Measurements from ENCODE around the gene SEMA3G.

Gene SEMA3G

DNA sequence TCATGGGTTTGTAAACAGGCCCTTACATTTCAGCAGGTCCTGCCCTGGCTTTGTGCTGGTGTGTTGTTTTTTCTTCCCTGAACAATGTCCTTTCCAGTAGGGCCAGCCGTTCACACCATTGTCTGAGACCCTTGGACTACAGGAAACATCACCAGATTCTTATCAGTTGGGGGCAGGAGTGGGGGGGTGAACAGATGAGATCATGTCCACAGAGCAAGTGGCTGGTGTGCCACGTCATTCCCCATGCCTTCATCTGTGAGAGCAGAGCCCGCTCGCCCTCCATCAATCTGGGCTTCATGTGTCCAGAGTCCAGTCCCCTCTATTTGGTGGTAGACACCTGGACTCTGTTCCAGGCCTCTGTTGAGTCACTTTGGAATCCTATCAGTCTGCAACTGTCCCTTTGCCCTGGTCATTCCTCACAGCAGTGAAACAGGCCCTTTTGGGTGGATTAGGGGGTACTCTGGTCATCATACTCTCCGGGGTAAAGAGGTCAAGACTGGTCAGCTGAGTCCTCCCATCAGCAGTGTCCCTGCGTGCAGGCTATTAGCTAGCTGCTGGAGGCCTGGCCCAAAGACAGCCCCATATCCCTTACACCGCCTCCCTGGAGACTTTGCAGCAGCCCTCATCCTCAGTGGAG, 15.0 kb downstream of the SEMA3G start:
- Histone ChIP-seq H3K27me3 (ENCODE audit: control insufficient read depth, insufficient read depth, low read length) (no peaks in the 10 kb centered on the region), H3K27ac (ENCODE audit: low read length) (no peak overlapping the region), H3K36me3 (ENCODE audit: control insufficient read depth, insufficient read depth, low read length) (no peaks in the 10 kb centered on the region), H3K4me1 (ENCODE audit: control insufficient read depth, insufficient read depth, low read length) (no peaks in the 10 kb centered on the region), H3K4me3 (ENCODE audit: low read length) (no peak overlapping the region), H3K9me3 (ENCODE audit: control insufficient read depth, insufficient read depth, low read length) (no peaks in the 10 kb centered on the region)
- WGBS (ENCODE audit: insufficient coverage, insufficient read length) = no CpG with 5 or more reads among the region's 7 CpGs
- DNase-seq (ENCODE audit: low read depth, low spot score) = no peak

DNA sequence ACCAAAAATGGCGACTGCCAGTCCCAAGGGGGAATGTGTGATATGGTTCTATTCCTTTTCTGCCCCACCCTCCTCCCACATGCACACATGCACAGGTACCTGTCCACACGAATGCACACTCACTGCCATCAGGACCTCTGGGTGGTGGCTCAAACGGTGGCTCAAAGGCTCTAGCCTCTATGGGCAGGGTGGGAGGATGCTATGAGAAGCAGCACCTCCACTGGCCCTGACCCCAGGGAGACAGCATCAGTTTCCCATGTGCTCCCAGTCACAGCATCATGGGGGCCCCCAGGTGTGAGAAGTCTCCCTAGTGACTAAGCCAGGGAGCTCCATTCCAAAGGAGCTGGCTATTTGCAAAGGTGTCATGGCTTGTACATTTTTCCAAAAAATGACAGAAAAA, 15.9 kb downstream of the SEMA3G start:
- Histone ChIP-seq H3K27me3 (ENCODE audit: control insufficient read depth, insufficient read depth, low read length) (no peaks in the 10 kb centered on the region), H3K27ac (ENCODE audit: low read length) (no peak overlapping the region), H3K9me3 (ENCODE audit: control insufficient read depth, insufficient read depth, low read length) (no peaks in the 10 kb centered on the region), H3K36me3 (ENCODE audit: control insufficient read depth, insufficient read depth, low read length) (no peaks in the 10 kb centered on the region), H3K4me1 (ENCODE audit: control insufficient read depth, insufficient read depth, low read length) (no peaks in the 10 kb centered on the region), H3K4me3 (ENCODE audit: low read length) (no peak overlapping the region)
- WGBS (ENCODE audit: insufficient coverage, insufficient read length) = no CpG with 5 or more reads among the region's 3 CpGs
- no peak for DNase-seq (ENCODE audit: low read depth, low spot score)

DNA sequence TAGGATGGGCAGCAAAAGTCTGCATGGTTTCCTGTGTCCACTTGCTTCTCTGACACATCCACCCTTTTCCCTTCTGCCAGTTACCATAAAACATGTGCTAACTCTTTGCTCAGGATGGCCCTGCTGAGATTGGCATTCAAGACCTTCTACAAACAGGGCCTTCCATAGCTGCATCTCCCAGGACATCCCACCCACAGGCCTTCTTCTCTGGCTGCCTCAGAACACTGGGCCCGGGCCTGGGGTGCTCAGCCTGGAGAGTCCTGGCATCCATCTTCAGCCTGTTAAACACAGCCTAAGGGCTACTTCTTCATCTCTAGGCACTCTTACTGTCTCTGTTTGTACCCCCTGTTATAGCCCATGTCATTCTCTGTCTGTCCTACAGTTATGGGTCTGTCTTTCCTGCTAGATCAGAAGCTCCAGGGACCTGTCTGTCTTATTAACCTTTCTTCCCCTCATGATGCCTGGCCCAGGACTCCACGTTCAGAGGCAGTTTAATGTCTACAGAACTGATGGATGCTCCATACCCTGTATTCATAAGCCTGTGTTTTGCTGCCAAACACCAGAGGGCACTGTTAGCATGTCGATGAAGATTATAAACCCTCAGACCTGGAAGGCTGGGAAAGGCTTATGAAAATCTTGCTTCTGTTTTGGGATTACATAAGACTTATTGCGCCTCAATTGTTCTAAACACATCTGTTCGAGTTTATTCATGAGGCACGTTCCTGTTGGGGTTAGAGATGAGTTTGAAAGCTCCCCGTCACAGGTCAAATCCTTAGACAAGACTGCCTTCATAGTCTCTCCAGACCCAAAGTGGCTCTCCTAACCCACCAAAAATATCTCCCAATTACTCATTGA, 16.5 kb downstream of the SEMA3G start:
- H3K9me3 ChIP-seq (ENCODE audit: control insufficient read depth, insufficient read depth, low read length) = no peaks in the 10 kb centered on the region
- WGBS (ENCODE audit: insufficient coverage, insufficient read length) = no CpG with 5 or more reads among the region's 7 CpGs
- no peak overlapping the region for H3K27ac ChIP-seq (ENCODE audit: low read length)
- no peaks in the 10 kb centered on the region for H3K36me3 ChIP-seq (ENCODE audit: control insufficient read depth, insufficient read depth, low read length)
- DNase-seq (ENCODE audit: low read depth, low spot score) = no peak
- no peaks in the 10 kb centered on the region for H3K4me1 ChIP-seq (ENCODE audit: control insufficient read depth, insufficient read depth, low read length)
- no peaks in the 10 kb centered on the region for H3K27me3 ChIP-seq (ENCODE audit: control insufficient read depth, insufficient read depth, low read length)
- H3K4me3 ChIP-seq (ENCODE audit: low read length) = no peak overlapping the region

DNA sequence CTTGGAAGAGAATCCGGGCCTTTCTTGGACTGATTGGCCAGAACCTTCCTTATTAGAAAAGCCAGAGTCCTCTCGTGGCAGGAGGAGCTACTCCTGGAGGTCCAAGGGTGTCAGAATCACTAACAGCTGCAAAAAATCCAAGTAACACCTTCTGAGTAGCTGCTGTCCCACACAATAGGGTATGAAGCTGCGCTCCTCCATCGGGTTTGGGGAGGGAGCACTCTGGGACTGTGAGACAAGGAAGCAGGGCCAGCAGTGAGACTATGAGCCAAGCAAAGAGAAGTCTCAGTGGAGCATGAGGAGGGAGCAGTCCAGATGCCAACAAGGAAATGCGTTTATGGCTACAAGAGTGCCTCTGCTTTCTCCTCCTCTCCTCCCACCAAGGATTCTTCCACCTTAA, 21.7 kb downstream of the SEMA3G start:
- H3K27me3 ChIP-seq (ENCODE audit: control insufficient read depth, insufficient read depth, low read length) = no peaks in the 10 kb centered on the region
- 0 out of 2 replicates have a peak, but pooled peaks cover 2% of the 10 kb centered on the region for H3K4me1 ChIP-seq (ENCODE audit: control insufficient read depth, insufficient read depth, low read length)
- no peaks in the 10 kb centered on the region for H3K9me3 ChIP-seq (ENCODE audit: control insufficient read depth, insufficient read depth, low read length)
- DNase-seq (ENCODE audit: low read depth, low spot score) = no peak
- no CpG with 5 or more reads among the region's 5 CpGs for WGBS (ENCODE audit: insufficient coverage, insufficient read length)
- no peaks in the 10 kb centered on the region for H3K36me3 ChIP-seq (ENCODE audit: control insufficient read depth, insufficient read depth, low read length)
- no peak overlapping the region for H3K27ac ChIP-seq (ENCODE audit: low read length)
- H3K4me3 ChIP-seq (ENCODE audit: low read length) = no peak overlapping the region

DNA sequence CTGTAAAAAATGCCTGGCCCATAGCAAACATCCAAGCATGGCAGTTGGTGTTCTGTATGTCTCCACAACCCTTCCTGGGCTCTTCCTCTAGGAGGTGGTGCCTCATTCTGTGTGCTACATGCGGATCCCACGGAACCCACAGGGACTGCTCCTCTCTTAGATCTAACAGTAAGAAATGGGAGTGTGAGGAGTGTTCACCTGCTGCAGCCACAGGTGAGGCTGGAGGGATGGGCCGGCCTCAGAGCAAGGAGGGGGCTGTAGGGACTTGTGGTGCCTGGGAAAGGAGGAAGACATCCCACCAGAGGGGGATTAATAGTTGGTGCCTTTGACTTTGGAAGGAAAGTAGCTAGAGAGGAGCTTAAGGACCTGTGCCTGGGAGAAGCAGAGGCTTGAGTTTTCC, 22.2 kb downstream of the SEMA3G start:
- Histone ChIP-seq H3K4me3 (ENCODE audit: low read length) (no peak overlapping the region), H3K36me3 (ENCODE audit: control insufficient read depth, insufficient read depth, low read length) (no peaks in the 10 kb centered on the region), H3K9me3 (ENCODE audit: control insufficient read depth, insufficient read depth, low read length) (no peaks in the 10 kb centered on the region), H3K27ac (ENCODE audit: low read length) (no peak overlapping the region), H3K4me1 (ENCODE audit: control insufficient read depth, insufficient read depth, low read length) (0 out of 2 replicates have a peak, but pooled peaks cover 2% of the 10 kb centered on the region), H3K27me3 (ENCODE audit: control insufficient read depth, insufficient read depth, low read length) (no peaks in the 10 kb centered on the region)
- DNase-seq (ENCODE audit: low read depth, low spot score) = no peak
- WGBS (ENCODE audit: insufficient coverage, insufficient read length) = no CpG with 5 or more reads among the region's 3 CpGs

DNA sequence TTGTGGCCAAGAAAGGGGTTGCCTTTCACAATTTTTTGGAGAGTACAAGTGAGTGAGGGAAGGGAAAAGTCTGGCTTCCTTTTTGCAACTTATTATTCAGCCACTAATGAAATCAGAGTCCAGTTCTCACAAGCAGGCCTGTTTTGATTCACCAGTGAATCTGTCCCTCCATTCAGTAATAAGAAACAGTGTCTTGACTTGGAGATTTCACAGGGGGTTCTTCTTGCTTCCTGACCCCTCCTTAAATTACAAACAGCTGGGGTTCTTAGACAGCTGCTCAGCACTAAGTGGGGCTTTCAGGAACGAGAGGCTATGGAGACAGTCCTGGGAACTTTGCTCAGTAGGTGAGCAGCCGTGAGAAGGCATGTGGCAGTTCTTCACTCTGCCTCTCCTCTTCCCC, 24.5 kb downstream of the SEMA3G start:
- Histone ChIP-seq H3K4me1 (ENCODE audit: control insufficient read depth, insufficient read depth, low read length) (0 out of 2 replicates have a peak, but pooled peaks cover 2% of the 10 kb centered on the region), H3K27ac (ENCODE audit: low read length) (no peak overlapping the region), H3K4me3 (ENCODE audit: low read length) (no peak overlapping the region), H3K36me3 (ENCODE audit: control insufficient read depth, insufficient read depth, low read length) (no peaks in the 10 kb centered on the region), H3K27me3 (ENCODE audit: control insufficient read depth, insufficient read depth, low read length) (no peaks in the 10 kb centered on the region), H3K9me3 (ENCODE audit: control insufficient read depth, insufficient read depth, low read length) (no peaks in the 10 kb centered on the region)
- DNase-seq (ENCODE audit: low read depth, low spot score) = no peak
- no CpG with 5 or more reads among the region's 2 CpGs for WGBS (ENCODE audit: insufficient coverage, insufficient read length)

DNA sequence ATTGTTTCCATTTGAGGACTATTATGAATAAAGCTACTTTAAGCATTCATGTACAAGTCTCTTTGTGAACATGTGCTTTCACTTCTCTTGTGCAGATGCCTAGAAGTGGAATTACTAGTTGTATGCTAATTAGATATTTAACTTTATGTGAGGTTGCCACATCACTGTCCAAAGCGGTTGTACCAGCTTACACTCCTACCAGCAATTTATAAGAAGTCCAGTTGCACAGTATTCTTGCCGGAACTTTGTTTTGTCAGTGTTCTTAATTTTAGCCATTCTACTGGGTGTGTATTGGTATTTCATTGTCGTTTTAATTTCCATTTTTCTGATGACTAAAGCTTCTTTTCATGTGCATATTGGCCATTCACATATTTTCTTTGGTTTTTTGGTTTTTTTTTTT, 29.1 kb downstream of the SEMA3G start:
- no peaks in the 10 kb centered on the region for H3K36me3 ChIP-seq (ENCODE audit: control insufficient read depth, insufficient read depth, low read length)
- H3K27ac ChIP-seq (ENCODE audit: low read length) = no peak overlapping the region
- WGBS (ENCODE audit: insufficient coverage, insufficient read length) = no CpG with 5 or more reads among the region's 3 CpGs
- H3K27me3 ChIP-seq (ENCODE audit: control insufficient read depth, insufficient read depth, low read length) = no peaks in the 10 kb centered on the region
- no peaks in the 10 kb centered on the region for H3K9me3 ChIP-seq (ENCODE audit: control insufficient read depth, insufficient read depth, low read length)
- DNase-seq (ENCODE audit: low read depth, low spot score) = no peak
- H3K4me3 ChIP-seq (ENCODE audit: low read length) = no peak overlapping the region
- peaks cover 2% of the 10 kb centered on the region; the same call in 1 of the 2 replicates for H3K4me1 ChIP-seq (ENCODE audit: control insufficient read depth, insufficient read depth, low read length)

DNA sequence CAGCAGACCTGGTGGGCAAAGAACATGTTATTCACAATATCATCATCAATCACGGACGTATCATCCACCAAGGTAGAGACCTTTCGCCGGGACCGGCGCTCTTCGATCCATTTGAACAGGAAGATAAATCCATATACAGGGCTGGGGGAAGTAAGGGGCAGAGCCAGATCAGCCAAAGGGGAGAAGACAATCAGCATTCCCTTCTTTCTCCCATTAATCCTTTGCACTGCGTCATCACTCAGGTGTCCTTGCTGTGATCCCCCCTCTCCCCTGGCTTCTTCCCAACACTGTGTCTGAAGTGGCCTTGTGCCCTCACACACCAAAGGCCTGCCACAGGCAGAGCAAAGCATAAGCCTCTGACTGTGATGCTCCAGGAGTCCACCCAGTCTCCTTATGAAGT, 36.4 kb downstream of the SEMA3G start:
- H3K4me1 ChIP-seq (ENCODE audit: control insufficient read depth, insufficient read depth, low read length) = peaks cover 2% of the 10 kb centered on the region; the same call in 1 of the 2 replicates
- no peak for DNase-seq (ENCODE audit: low read depth, low spot score)
- WGBS (ENCODE audit: insufficient coverage, insufficient read length) = no CpG with 5 or more reads among the region's 8 CpGs
- no peak overlapping the region for H3K4me3 ChIP-seq (ENCODE audit: low read length)
- H3K27ac ChIP-seq (ENCODE audit: low read length) = no peak overlapping the region
- H3K27me3 ChIP-seq (ENCODE audit: control insufficient read depth, insufficient read depth, low read length) = no peaks in the 10 kb centered on the region
- peaks cover 32% of the 10 kb centered on the region for H3K36me3 ChIP-seq (ENCODE audit: control insufficient read depth, insufficient read depth, low read length)
- H3K9me3 ChIP-seq (ENCODE audit: control insufficient read depth, insufficient read depth, low read length) = no peaks in the 10 kb centered on the region

DNA sequence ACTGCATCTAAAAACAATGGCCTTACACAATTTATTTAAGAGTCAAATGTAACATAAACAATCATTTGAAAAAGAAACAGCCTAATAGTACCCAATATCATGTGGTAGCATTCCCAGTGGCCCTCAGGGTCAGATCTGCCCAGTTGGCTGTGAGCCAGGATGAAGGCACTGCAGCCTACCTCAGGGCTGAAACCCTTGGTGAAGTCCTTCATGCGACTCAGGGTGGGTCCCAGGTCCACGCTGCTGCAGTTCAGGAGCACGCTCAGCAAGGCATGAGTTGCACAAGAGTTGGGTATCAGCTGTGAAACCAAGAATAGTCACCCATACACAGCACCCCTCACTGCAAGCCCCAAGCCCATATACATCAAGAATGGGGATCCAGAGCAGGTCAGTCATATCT, 37.1 kb downstream of the SEMA3G start:
- H3K27ac ChIP-seq (ENCODE audit: low read length) = no peak overlapping the region
- no CpG with 5 or more reads among the region's 3 CpGs for WGBS (ENCODE audit: insufficient coverage, insufficient read length)
- DNase-seq (ENCODE audit: low read depth, low spot score) = no peak
- H3K4me1 ChIP-seq (ENCODE audit: control insufficient read depth, insufficient read depth, low read length) = peaks cover 2% of the 10 kb centered on the region; the same call in 1 of the 2 replicates
- H3K4me3 ChIP-seq (ENCODE audit: low read length) = no peak overlapping the region
- H3K9me3 ChIP-seq (ENCODE audit: control insufficient read depth, insufficient read depth, low read length) = no peaks in the 10 kb centered on the region
- peaks cover 39% of the 10 kb centered on the region for H3K36me3 ChIP-seq (ENCODE audit: control insufficient read depth, insufficient read depth, low read length)
- H3K27me3 ChIP-seq (ENCODE audit: control insufficient read depth, insufficient read depth, low read length) = no peaks in the 10 kb centered on the region

DNA sequence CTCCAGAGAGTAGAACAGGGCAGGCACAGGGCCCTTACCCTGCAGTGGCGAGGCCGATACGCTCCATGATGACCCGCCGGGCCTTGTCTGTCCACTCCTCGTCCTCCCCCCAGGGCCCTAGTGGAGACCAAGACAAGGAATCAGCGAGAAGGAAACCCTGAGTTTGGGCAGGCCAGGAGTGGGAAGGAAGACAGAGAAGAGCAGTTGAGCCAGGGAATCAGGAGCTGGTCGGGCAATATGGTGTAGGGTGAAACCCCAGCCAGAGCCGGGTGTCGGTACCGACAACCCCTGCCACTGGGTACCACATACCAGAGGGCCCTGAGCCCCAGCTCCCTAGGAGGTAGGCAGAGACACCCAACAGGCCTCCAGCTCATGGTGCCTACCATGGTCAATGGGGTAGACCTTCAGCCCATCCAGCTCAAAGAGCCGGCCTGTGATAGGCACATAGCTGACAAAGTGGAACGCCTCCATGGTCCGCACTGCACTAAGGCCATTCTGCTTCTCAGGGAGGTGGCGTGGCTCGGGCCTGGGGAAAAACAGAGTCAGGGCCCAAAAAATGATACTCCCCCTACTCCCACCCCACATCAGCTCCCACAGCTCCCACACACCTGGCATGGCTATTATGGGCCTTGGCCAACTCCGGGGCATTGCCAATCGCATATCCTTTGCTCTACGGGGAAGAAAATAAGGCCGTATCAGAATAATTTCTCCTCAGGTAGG, 38.0 kb downstream of the SEMA3G start:
- peaks cover 46% of the 10 kb centered on the region for H3K36me3 ChIP-seq (ENCODE audit: control insufficient read depth, insufficient read depth, low read length)
- no peaks in the 10 kb centered on the region for H3K9me3 ChIP-seq (ENCODE audit: control insufficient read depth, insufficient read depth, low read length)
- no CpG with 5 or more reads among the region's 20 CpGs for WGBS (ENCODE audit: insufficient coverage, insufficient read length)
- no peaks in the 10 kb centered on the region for H3K27me3 ChIP-seq (ENCODE audit: control insufficient read depth, insufficient read depth, low read length)
- no peak overlapping the region for H3K4me3 ChIP-seq (ENCODE audit: low read length)
- H3K27ac ChIP-seq (ENCODE audit: low read length) = no peak overlapping the region
- peaks cover 2% of the 10 kb centered on the region; the same call in 1 of the 2 replicates for H3K4me1 ChIP-seq (ENCODE audit: control insufficient read depth, insufficient read depth, low read length)
- DNase-seq (ENCODE audit: low read depth, low spot score) = no peak

All from iPS DF 6.9 (cell line).